ENCODE measurements around the gene FTO. TPM values are rescaled to one million over a fixed set of nuclear protein-coding genes. Genes with fewer than 3 reads are reported as not detected.

The FTO gene
- total and polyA plus RNA-seq, 2 of the 8 experiments (the other 6 are each of a cell fraction or from before 2014, with no cell fraction given), result 34.5 to 59.8 TPM

DNA sequence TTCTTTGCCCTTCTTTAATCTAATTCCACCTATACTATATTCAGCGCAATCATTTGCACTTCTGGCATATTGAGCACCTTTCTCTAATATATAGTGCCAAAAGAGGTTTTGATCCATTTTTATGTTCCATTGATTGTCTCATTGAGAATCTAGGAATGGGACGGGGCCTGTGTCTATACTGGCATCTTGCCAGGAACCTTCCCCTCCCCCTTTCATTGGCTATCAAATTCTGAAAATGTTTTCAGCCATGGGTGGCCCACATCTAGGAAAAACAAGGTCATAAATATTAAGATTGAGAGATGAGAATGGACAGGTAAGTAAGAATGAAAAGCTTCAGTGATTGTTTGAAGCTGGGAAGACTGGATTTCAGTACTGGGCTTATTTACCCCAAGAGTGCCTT lies 159.9 kb downstream of the FTO start:
- FAIRE-seq, result no peak
- TF ChIP-seq CBX5 (IDR thresholded peaks at IDR 0.05; ENCODE audit: low read depth, low read length), result no peak
- TF ChIP-seq GABPA (IDR thresholded peaks at IDR 0.05; ENCODE audit: borderline replicate concordance, insufficient read depth, low read length), result no peak
- no peak for TF ChIP-seq JUND (IDR thresholded peaks at IDR 0.05; ENCODE audit: low read length)
- TF ChIP-seq JUN (IDR thresholded peaks at IDR 0.05; ENCODE audit: low read depth, low read length), result no peak
- no peak for TF ChIP-seq TAF1 (IDR thresholded peaks at IDR 0.05; ENCODE audit: low read depth, low read length)
- no peak for TF ChIP-seq SP4 (IDR thresholded peaks at IDR 0.05; ENCODE audit: low read length)
- TF ChIP-seq TCF12 (IDR thresholded peaks at IDR 0.05; ENCODE audit: low read depth, low read length), result no peak
- no peak for TF ChIP-seq TEAD4 (IDR thresholded peaks at IDR 0.05; ENCODE audit: low read depth, low read length)
- TF ChIP-seq BRCA1 (IDR thresholded peaks at IDR 0.05; ENCODE audit: low read depth, low read length), result no peak
- TF ChIP-seq SIRT6 (IDR thresholded peaks at IDR 0.05; ENCODE audit: low read length), result no peak
- TF ChIP-seq, protein P1, sequence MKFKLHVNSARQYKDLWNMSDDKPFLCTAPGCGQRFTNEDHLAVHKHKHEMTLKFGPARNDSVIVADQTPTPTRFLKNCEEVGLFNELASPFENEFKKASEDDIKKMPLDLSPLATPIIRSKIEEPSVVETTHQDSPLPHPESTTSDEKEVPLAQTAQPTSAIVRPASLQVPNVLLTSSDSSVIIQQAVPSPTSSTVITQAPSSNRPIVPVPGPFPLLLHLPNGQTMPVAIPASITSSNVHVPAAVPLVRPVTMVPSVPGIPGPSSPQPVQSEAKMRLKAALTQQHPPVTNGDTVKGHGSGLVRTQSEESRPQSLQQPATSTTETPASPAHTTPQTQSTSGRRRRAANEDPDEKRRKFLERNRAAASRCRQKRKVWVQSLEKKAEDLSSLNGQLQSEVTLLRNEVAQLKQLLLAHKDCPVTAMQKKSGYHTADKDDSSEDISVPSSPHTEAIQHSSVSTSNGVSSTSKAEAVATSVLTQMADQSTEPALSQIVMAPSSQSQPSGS (IDR thresholded peaks at IDR 0.05; ENCODE audit: low read length), result no peak
- no peak for TF ChIP-seq ATF3 (IDR thresholded peaks at IDR 0.05; ENCODE audit: insufficient read depth, low read depth, low read length)
- no peak for TF ChIP-seq BACH1 (IDR thresholded peaks at IDR 0.05; ENCODE audit: low read length)
- no peak for TF ChIP-seq BCL11A (IDR thresholded peaks at IDR 0.05; ENCODE audit: low read depth in 2 of 2, low read length in 2 of 2)

More for the DNA sequence above, 159.9 kb downstream of the FTO start:
- no peak overlapping the region for H3K9ac ChIP-seq (replicated peaks in 1 of 4; ENCODE audit: extremely low read depth in 1 of 4, low read depth in 3 of 4, low read length in 3 of 4)
- ChIA-PET POLR2A (ENCODE audit: partially characterized antibody) (no interaction called here), CTCF (ENCODE audit: partially characterized antibody) (no interaction called here)
- DNase-seq (ENCODE audit: low read depth in 1 of 2, low spot score in 2 of 2), result no peak
- H3K23ac ChIP-seq (ENCODE audit: insufficient read length), result no peak overlapping the region
- H3K36me3 ChIP-seq (ENCODE audit: control insufficient read depth in 2 of 4, insufficient read depth in 4 of 4, low read length in 3 of 4), result no peaks in the 10 kb centered on the region
- H3K9me3 ChIP-seq (ENCODE audit: insufficient read depth in 2 of 2, low read depth in 1 of 2, low read length in 1 of 2), result no peaks in the 10 kb centered on the region
- no peaks in the 10 kb centered on the region for H3K79me1 ChIP-seq (ENCODE audit: low read depth, low read length)
- H3K4me2 ChIP-seq (ENCODE audit: insufficient read depth in 1 of 2, low read depth in 2 of 2, low read length in 2 of 2), result no peak overlapping the region
- no peaks in the 10 kb centered on the region for H3K27me3 ChIP-seq (replicated peaks in 1 of 4; ENCODE audit: control insufficient read depth in 3 of 4, extremely low read depth in 1 of 4, insufficient read depth in 3 of 4, low read length in 3 of 4)
- H4K91ac ChIP-seq (replicated peaks; ENCODE audit: insufficient read length, low read length), result no peak overlapping the region
- no peak overlapping the region for H2BK15ac ChIP-seq (ENCODE audit: low read length)
- H2BK20ac ChIP-seq (ENCODE audit: low read length), result no peak overlapping the region
- peaks cover 0 to 9% (median 3%) of the 10 kb centered on the region in 4 experiments; a peak in 3 of 7 replicates for H3K4me1 ChIP-seq (replicated peaks in 1 of 4; ENCODE audit: control insufficient read depth in 3 of 4, insufficient read depth in 4 of 4, low read length in 3 of 4)
- H2AFZ ChIP-seq (ENCODE audit: low read length), result no peak overlapping the region
- no peak overlapping the region for H3K4ac ChIP-seq (replicated peaks; ENCODE audit: insufficient read length, low read depth, low read length)
- no peak overlapping the region for H2AK5ac ChIP-seq (ENCODE audit: low read depth, low read length)
- no peaks in the 10 kb centered on the region for H4K20me1 ChIP-seq (replicated peaks in 1 of 2; ENCODE audit: control insufficient read depth in 1 of 2, insufficient read depth in 2 of 2, low read length in 2 of 2)
- H2BK5ac ChIP-seq (ENCODE audit: low read depth, low read length), result no peak overlapping the region
- no peak overlapping the region for H2BK120ac ChIP-seq (replicated peaks; ENCODE audit: low read depth, low read length)
- no peaks in the 10 kb centered on the region for H3K23me2 ChIP-seq (ENCODE audit: low read depth, low read length)
- H3K14ac ChIP-seq (ENCODE audit: insufficient read length), result no peak overlapping the region
- no peak overlapping the region for H3K4me3 ChIP-seq (ENCODE audit: extremely low read depth in 1 of 4, insufficient read depth in 2 of 4, low read depth in 3 of 4, low read length in 4 of 4)
- 100% methylated on average over 2 of the region's 2 CpGs; no CpG with 5 or more reads in 1 of the 2 experiments for WGBS, 2 experiments (ENCODE audit: extremely low coverage in 1 of 2, insufficient coverage in 1 of 2, insufficient read length in 1 of 2, insufficient replicate concordance in 2 of 2, low coverage in 1 of 2, low lambda C conversion rate in 2 of 2, missing lambda C conversion rate in 1 of 2)
- H4K5ac ChIP-seq (ENCODE audit: insufficient read length, low read depth, low read length), result no peak overlapping the region
- H2BK12ac ChIP-seq (ENCODE audit: low read depth, low read length), result no peak overlapping the region
- no peak overlapping the region; the same call in 1 of the 2 replicates for H3K18ac ChIP-seq (ENCODE audit: extremely low read depth, low read length)
- H4K8ac ChIP-seq (ENCODE audit: extremely low read depth, insufficient read depth, low read length), result no peak overlapping the region
- no peak overlapping the region for H3K56ac ChIP-seq (replicated peaks; ENCODE audit: insufficient read length, low read depth, low read length)
- no peak overlapping the region for H3K27ac ChIP-seq (ENCODE audit: low read depth, low read length)
- H3K79me2 ChIP-seq (ENCODE audit: control insufficient read depth in 1 of 2, insufficient read depth in 2 of 2, low read length in 2 of 2), result no peaks in the 10 kb centered on the region

All from H1 (cell line).